ENCODE data around the gene TUBA1C. TPM values are rescaled to one million over a fixed set of nuclear protein-coding genes. Genes with fewer than 3 reads are reported as not detected.

Gene TUBA1C
- total and polyA plus RNA-seq, 10 of the 15 experiments (the other 5 are each of a cell fraction or from before 2014, with no cell fraction given) = 285 to 1,003 (median 441) TPM

DNA sequence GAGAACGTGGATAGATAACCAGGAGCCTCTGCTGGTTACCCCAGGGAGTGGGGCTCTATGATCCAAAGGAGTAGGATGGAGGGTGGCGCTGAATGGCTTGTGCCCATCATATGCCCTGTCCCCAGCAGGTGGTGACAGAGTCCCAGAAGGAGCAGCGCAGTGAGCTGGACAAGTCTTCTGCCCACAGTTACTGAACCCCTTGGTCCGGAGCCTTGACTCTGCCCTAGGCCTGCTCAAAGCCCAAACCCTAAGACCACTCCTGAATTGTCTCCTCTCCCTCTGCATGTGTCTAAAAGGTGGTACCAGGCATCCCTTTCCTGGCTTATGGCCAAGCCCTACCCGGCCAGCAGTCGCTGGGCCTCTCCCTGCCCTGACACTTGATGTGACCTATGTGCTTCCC lies 33.3 kb downstream of the TUBA1C start:
- Histone ChIP-seq H3K9ac (ENCODE audit: control insufficient read depth, insufficient read depth, low read length) (no peak overlapping the region), H3K79me2 (ENCODE audit: control insufficient read depth, insufficient read depth, low read length) (no peaks in the 10 kb centered on the region), H3K36me3 (ENCODE audit: control insufficient read depth in 2 of 2, insufficient read depth in 2 of 2, low read length in 1 of 2) (no peaks in the 10 kb centered on the region), H3K4me2 (ENCODE audit: control insufficient read depth, insufficient read depth) (no peak overlapping the region), H3K4me3 (no peak overlapping the region), H3K9me3 (replicated peaks; ENCODE audit: control insufficient read depth, insufficient read depth, low read length) (no peaks in the 10 kb centered on the region), H3K27me3 (replicated peaks in 1 of 2; ENCODE audit: control insufficient read depth in 2 of 2, insufficient read depth in 2 of 2, low read length in 1 of 2) (peaks cover 19 to 20% of the 10 kb centered on the region in 2 experiments), H2AFZ (ENCODE audit: control insufficient read depth, low read depth, low read length) (no peak overlapping the region), H4K20me1 (ENCODE audit: control insufficient read depth, insufficient read depth) (no peaks in the 10 kb centered on the region), H3K27ac (ENCODE audit: control insufficient read depth, insufficient read depth) (no peak overlapping the region), H3K4me1 (ENCODE audit: control insufficient read depth, insufficient read depth, low read length) (peaks cover 8% of the 10 kb centered on the region)
- 79% methylated on average over 6 of the region's 6 CpGs for WGBS (ENCODE audit: insufficient coverage, insufficient replicate concordance, low lambda C conversion rate, missing lambda C conversion rate)
- CTCF ChIA-PET = interaction anchor here (3.3 to 16.2 kb wide), 2 partner anchors 9 to 52 kb away, joined by 19 to 231 read pairs; partner anchors contain the start of gene DNAJC22
- peak; percentile 31 for ATAC-seq
- in situ Hi-C loops (cut with MboI) (no loop called here), intact Hi-C loops (cut with micrococcal nuclease; ENCODE audit: unreplicated experiment) (no loop called here)
- no TSS peak for BruUV-seq (replicated peaks)
- POLR2A ChIA-PET = no interaction called here
- RAD21 ChIA-PET (ENCODE audit: unreplicated experiment) = interaction anchor here (1.0 to 1.7 kb wide), 3 partner anchors 25 to 51 kb away, joined by 4 read pairs; partner anchors contain the start of gene TROAP
- no peak for TF ChIP-seq TBL1XR1 (IDR thresholded peaks at IDR 0.05; ENCODE audit: low read depth, low read length)
- TF ChIP-seq, protein P1, sequence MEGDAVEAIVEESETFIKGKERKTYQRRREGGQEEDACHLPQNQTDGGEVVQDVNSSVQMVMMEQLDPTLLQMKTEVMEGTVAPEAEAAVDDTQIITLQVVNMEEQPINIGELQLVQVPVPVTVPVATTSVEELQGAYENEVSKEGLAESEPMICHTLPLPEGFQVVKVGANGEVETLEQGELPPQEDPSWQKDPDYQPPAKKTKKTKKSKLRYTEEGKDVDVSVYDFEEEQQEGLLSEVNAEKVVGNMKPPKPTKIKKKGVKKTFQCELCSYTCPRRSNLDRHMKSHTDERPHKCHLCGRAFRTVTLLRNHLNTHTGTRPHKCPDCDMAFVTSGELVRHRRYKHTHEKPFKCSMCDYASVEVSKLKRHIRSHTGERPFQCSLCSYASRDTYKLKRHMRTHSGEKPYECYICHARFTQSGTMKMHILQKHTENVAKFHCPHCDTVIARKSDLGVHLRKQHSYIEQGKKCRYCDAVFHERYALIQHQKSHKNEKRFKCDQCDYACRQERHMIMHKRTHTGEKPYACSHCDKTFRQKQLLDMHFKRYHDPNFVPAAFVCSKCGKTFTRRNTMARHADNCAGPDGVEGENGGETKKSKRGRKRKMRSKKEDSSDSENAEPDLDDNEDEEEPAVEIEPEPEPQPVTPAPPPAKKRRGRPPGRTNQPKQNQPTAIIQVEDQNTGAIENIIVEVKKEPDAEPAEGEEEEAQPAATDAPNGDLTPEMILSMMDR (IDR thresholded peaks at IDR 0.05 in 2 of 3, conservative IDR thresholded peaks at IDR 0.05 in 1 of 3; ENCODE audit: control insufficient read depth in 2 of 3, extremely low read depth in 1 of 3, insufficient read depth in 1 of 3, low read depth in 3 of 3, low read length in 3 of 3) = peak in 2 of 3 experiments; percentile 25 to 26; a peak in 3 of 6 replicates
- peak; percentile 14; the same call in 1 of the 2 replicates for TF ChIP-seq RAD21 (IDR thresholded peaks at IDR 0.05; ENCODE audit: insufficient read depth, low read depth, low read length)
- no peak for FAIRE-seq
- SMC1A ChIA-PET (ENCODE audit: uncharacterized antibody, unreplicated experiment) = interaction anchor here (1.0 kb wide), 1 partner anchor 9 kb away, joined by 4 read pairs; no protein-coding TSS in a partner anchor
- DNase-seq (ENCODE audit: low read depth, low spot score) = no peak

DNA sequence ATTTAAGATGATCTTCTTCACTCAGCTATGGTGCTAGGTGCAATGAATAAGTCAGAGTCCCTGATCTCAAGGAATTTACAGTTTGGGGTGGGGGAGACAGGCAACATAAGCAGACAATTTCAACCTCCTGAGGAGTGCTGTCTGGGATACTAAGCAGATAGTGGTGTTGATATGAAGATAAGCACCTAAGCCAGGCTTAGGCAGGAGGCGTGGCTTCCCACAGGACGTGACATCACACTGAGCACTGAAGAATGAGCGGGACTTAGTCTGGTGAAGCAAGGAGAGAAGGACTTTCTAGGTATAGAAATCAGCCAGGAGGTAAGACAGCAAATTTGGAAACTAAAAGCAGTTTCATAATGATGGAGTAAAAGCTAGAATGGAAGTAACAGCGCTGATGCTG lies 36.9 kb downstream of the TUBA1C start:
- peak overlapping the region; percentile 41; the same call in 1 of the 2 replicates for H2AFZ ChIP-seq (ENCODE audit: control insufficient read depth, low read depth, low read length)
- no peak overlapping the region for H3K4me2 ChIP-seq (ENCODE audit: control insufficient read depth, insufficient read depth)
- H4K20me1 ChIP-seq (ENCODE audit: control insufficient read depth, insufficient read depth) = no peaks in the 10 kb centered on the region
- ChIA-PET POLR2A (no interaction called here), RAD21 (ENCODE audit: unreplicated experiment) (interaction anchor here (1.1 to 1.6 kb wide), 2 partner anchors 10 to 45 kb away, joined by 3 to 4 read pairs; partner anchors contain the start of gene DNAJC22), CTCF (interaction anchor here (1.6 to 3.2 kb wide), 3 partner anchors 13 to 56 kb away, joined by 5 to 13 read pairs (median 12); no protein-coding TSS in a partner anchor), SMC1A (ENCODE audit: uncharacterized antibody, unreplicated experiment) (interaction anchor here (1.1 kb wide), 1 partner anchor 234 kb away, joined by 3 read pairs; no protein-coding TSS in a partner anchor)
- 2% methylated on average over 4 of the region's 4 CpGs for WGBS (ENCODE audit: insufficient coverage, insufficient replicate concordance, low lambda C conversion rate, missing lambda C conversion rate)
- H3K9ac ChIP-seq (ENCODE audit: control insufficient read depth, insufficient read depth, low read length) = no peak overlapping the region
- intact Hi-C loops (cut with micrococcal nuclease; ENCODE audit: unreplicated experiment) = no loop called here
- BruUV-seq (replicated peaks) = no TSS peak
- peaks cover 2 to 6% of the 10 kb centered on the region in 2 experiments; a peak in 3 of 4 replicates for H3K27me3 ChIP-seq (replicated peaks in 1 of 2; ENCODE audit: control insufficient read depth in 2 of 2, insufficient read depth in 2 of 2, low read length in 1 of 2)
- in situ Hi-C loops (cut with MboI) = no loop called here
- H3K27ac ChIP-seq (ENCODE audit: control insufficient read depth, insufficient read depth) = no peak overlapping the region
- peaks cover 5% of the 10 kb centered on the region for H3K4me1 ChIP-seq (ENCODE audit: control insufficient read depth, insufficient read depth, low read length)
- H3K9me3 ChIP-seq (replicated peaks; ENCODE audit: control insufficient read depth, insufficient read depth, low read length) = no peaks in the 10 kb centered on the region
- no peaks in the 10 kb centered on the region for H3K36me3 ChIP-seq (ENCODE audit: control insufficient read depth in 2 of 2, insufficient read depth in 2 of 2, low read length in 1 of 2)
- H3K4me3 ChIP-seq = no peak overlapping the region
- ATAC-seq (peak; percentile 41; the same call in 2 of the 3 replicates), DNase-seq (ENCODE audit: low read depth, low spot score) (no peak), FAIRE-seq (peak; percentile 71)
- no peaks in the 10 kb centered on the region for H3K79me2 ChIP-seq (ENCODE audit: control insufficient read depth, insufficient read depth, low read length)
- TF ChIP-seq CBFB (IDR thresholded peaks at IDR 0.05; ENCODE audit: low read depth) (no peak), WRNIP1 (IDR thresholded peaks at IDR 0.05; ENCODE audit: borderline replicate concordance, low read depth, low read length) (no peak), HDAC2 (IDR thresholded peaks at IDR 0.05) (no peak), NFXL1 (IDR thresholded peaks at IDR 0.05; ENCODE audit: borderline replicate concordance) (no peak), PAX8 (IDR thresholded peaks at IDR 0.05) (no peak)
- TF ChIP-seq, protein P2, sequence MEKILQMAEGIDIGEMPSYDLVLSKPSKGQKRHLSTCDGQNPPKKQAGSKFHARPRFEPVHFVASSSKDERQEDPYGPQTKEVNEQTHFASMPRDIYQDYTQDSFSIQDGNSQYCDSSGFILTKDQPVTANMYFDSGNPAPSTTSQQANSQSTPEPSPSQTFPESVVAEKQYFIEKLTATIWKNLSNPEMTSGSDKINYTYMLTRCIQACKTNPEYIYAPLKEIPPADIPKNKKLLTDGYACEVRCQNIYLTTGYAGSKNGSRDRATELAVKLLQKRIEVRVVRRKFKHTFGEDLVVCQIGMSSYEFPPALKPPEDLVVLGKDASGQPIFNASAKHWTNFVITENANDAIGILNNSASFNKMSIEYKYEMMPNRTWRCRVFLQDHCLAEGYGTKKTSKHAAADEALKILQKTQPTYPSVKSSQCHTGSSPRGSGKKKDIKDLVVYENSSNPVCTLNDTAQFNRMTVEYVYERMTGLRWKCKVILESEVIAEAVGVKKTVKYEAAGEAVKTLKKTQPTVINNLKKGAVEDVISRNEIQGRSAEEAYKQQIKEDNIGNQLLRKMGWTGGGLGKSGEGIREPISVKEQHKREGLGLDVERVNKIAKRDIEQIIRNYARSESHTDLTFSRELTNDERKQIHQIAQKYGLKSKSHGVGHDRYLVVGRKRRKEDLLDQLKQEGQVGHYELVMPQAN (conservative IDR thresholded peaks at IDR 0.05) = no peak
- TF ChIP-seq, protein P3, sequence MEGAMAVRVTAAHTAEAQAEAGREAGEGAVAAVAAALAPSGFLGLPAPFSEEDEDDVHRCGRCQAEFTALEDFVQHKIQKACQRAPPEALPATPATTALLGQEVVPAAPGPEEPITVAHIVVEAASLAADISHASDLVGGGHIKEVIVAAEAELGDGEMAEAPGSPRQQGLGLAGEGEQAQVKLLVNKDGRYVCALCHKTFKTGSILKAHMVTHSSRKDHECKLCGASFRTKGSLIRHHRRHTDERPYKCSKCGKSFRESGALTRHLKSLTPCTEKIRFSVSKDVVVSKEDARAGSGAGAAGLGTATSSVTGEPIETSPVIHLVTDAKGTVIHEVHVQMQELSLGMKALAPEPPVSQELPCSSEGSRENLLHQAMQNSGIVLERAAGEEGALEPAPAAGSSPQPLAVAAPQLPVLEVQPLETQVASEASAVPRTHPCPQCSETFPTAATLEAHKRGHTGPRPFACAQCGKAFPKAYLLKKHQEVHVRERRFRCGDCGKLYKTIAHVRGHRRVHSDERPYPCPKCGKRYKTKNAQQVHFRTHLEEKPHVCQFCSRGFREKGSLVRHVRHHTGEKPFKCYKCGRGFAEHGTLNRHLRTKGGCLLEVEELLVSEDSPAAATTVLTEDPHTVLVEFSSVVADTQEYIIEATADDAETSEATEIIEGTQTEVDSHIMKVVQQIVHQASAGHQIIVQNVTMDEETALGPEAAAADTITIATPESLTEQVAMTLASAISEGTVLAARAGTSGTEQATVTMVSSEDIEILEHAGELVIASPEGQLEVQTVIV (IDR thresholded peaks at IDR 0.05; ENCODE audit: borderline replicate concordance, partially characterized antibody) = no peak

All from GM12878 (cell line).